Measurements from ENCODE around the gene NEMP1.
"Not testable (repeated sequence)": the region's sequence is repeated elsewhere in the genome, so short reads cannot be mapped to it uniquely, and the experiment has no call there.

NEMP1 gene

GRCh38 chr12:57078519-57079404 lies at the start of gene NEMP1:
TSS of gene NEMP1 (minus strand) at chr12:57078791. CDS start at chr12:57078745, 46 bp downstream.
- DNase-seq: peak; percentile 100

- DNase-seq: peak; percentile 55
Measured at GRCh38 chr12:57127726-57128518, 49.3 kb upstream of the NEMP1 start, which contains the start of gene LRP1. TSS of gene LRP1 (plus strand) at chr12:57128483. CDS start at chr12:57128965, 482 bp downstream.

- DNase-seq: peak; percentile 13
Measured at GRCh38 chr12:57127101-57127725, 48.6 kb upstream of the NEMP1 start.

- DNase-seq: no peak
Measured at GRCh38 chr12:57126561-57126960, 48.0 kb upstream of the NEMP1 start.

- no peak for DNase-seq
Measured at GRCh38 chr12:57126061-57126460, 47.5 kb upstream of the NEMP1 start.

GRCh38 chr12:57124261-57124877 lies 45.8 kb upstream of the NEMP1 start:
- peak; percentile 83 for DNase-seq

- DNase-seq: no peak
Measured at GRCh38 chr12:57123813-57124212, 45.2 kb upstream of the NEMP1 start.

GRCh38 chr12:57120718-57121117 lies 42.1 kb upstream of the NEMP1 start:
- DNase-seq: not testable (repeated sequence)

GRCh38 chr12:57119294-57120085 lies 40.9 kb upstream of the NEMP1 start:
- DNase-seq: no peak

GRCh38 chr12:57118711-57119271 lies 40.2 kb upstream of the NEMP1 start:
- DNase-seq: no peak

- DNase-seq: no peak
Measured at GRCh38 chr12:57116580-57117281, 38.1 kb upstream of the NEMP1 start.

GRCh38 chr12:57112492-57113294 lies 34.1 kb upstream of the NEMP1 start:
- no peak for DNase-seq

GRCh38 chr12:57111031-57111734 lies 32.6 kb upstream of the NEMP1 start, which contains the start of gene STAT6:
TSS of gene STAT6 (minus strand) at chr12:57111362. CDS start at chr12:57108278, 3,084 bp downstream.
- peak; percentile 92 for DNase-seq

GRCh38 chr12:57110104-57111030 lies 31.8 kb upstream of the NEMP1 start:
- DNase-seq: peak; percentile 86

GRCh38 chr12:57109207-57110103 lies 30.9 kb upstream of the NEMP1 start:
- no peak for DNase-seq

- no peak for DNase-seq
Measured at GRCh38 chr12:57107456-57108155, 29.0 kb upstream of the NEMP1 start.
